ENCODE measurements around the gene HMGXB3. TPM values are rescaled to one million over a fixed set of nuclear protein-coding genes. Genes with fewer than 3 reads are reported as not detected.

HMGXB3 gene
- total RNA-seq, 1 experiment from 2014 or later: 43.8 TPM

GRCh38 chr5:150013931-150014330 is 13.4 kb downstream of the HMGXB3 start:
- H3K27ac Mint-ChIP-seq (ENCODE audit: unreplicated experiment): no peak overlapping the region
- TF ChIP-seq, protein P1, sequence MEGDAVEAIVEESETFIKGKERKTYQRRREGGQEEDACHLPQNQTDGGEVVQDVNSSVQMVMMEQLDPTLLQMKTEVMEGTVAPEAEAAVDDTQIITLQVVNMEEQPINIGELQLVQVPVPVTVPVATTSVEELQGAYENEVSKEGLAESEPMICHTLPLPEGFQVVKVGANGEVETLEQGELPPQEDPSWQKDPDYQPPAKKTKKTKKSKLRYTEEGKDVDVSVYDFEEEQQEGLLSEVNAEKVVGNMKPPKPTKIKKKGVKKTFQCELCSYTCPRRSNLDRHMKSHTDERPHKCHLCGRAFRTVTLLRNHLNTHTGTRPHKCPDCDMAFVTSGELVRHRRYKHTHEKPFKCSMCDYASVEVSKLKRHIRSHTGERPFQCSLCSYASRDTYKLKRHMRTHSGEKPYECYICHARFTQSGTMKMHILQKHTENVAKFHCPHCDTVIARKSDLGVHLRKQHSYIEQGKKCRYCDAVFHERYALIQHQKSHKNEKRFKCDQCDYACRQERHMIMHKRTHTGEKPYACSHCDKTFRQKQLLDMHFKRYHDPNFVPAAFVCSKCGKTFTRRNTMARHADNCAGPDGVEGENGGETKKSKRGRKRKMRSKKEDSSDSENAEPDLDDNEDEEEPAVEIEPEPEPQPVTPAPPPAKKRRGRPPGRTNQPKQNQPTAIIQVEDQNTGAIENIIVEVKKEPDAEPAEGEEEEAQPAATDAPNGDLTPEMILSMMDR (IDR thresholded peaks at IDR 0.05; ENCODE audit: insufficient read depth in 1 of 2, low read depth in 1 of 2, low read length in 1 of 2, severe bottlenecking in 1 of 2, unreplicated experiment in 1 of 2): no peak
- peaks cover 22% of the 10 kb centered on the region for H3K36me3 ChIP-seq (ENCODE audit: control insufficient read depth, insufficient read depth, low read length)
- H3K4me1 Mint-ChIP-seq (ENCODE audit: low read depth, unreplicated experiment): no peaks in the 10 kb centered on the region
- POLR2A ChIA-PET: no interaction called here
- peaks cover 12% of the 10 kb centered on the region for H3K9me3 Mint-ChIP-seq (ENCODE audit: unreplicated experiment)
- H3K4me3 Mint-ChIP-seq (ENCODE audit: unreplicated experiment): no peak overlapping the region
- no peaks in the 10 kb centered on the region for H3K27me3 Mint-ChIP-seq (ENCODE audit: insufficient read depth, unreplicated experiment)
- no TSS peak for BruUV-seq (replicated peaks)
- CTCF ChIA-PET: no interaction called here
- H3K9me3 ChIP-seq: peaks cover 15% of the 10 kb centered on the region; the same call in 1 of the 2 replicates
- no peaks in the 10 kb centered on the region for H3K27me3 ChIP-seq (replicated peaks; ENCODE audit: control insufficient read depth, insufficient read depth, low read length)
- no peak for DNase-seq
- H3K36me3 Mint-ChIP-seq (ENCODE audit: insufficient read depth, unreplicated experiment): peaks cover 92% of the 10 kb centered on the region
- H3K4me3 ChIP-seq (ENCODE audit: low read depth, low read length): no peak overlapping the region
- H3K4me1 ChIP-seq: no peaks in the 10 kb centered on the region
- intact Hi-C loops (cut with micrococcal nuclease; ENCODE audit: unreplicated experiment): no loop called here

DNA sequence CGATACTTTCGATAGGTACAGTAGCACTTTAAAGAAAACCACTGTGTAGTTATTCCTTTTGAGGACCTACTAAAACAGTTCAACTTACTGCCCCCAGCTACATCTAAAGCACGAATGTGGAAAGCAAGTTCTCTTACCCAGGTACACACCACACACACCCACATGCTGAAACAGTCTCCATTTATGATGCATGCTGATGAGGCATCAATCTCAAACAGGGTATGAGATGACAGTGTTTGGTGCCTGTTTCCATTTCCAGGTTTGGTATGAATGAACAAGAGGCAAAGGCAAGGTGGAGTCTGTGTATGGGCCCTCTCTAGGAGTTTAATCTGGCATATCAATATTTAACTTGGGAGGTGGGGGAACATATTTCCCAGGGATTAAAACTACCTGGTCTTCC is 13.9 kb downstream of the HMGXB3 start:
- POLR2A ChIA-PET: no interaction called here
- no peak for DNase-seq
- Mint-ChIP-seq H3K36me3 (ENCODE audit: insufficient read depth, unreplicated experiment) (peaks cover 94% of the 10 kb centered on the region), H3K9me3 (ENCODE audit: unreplicated experiment) (peaks cover 12% of the 10 kb centered on the region), H3K4me3 (ENCODE audit: unreplicated experiment) (no peak overlapping the region), H3K27ac (ENCODE audit: unreplicated experiment) (no peak overlapping the region), H3K4me1 (ENCODE audit: low read depth, unreplicated experiment) (no peaks in the 10 kb centered on the region), H3K27me3 (ENCODE audit: insufficient read depth, unreplicated experiment) (no peaks in the 10 kb centered on the region)
- TF ChIP-seq, protein P1 (IDR thresholded peaks at IDR 0.05; ENCODE audit: insufficient read depth in 1 of 2, low read depth in 1 of 2, low read length in 1 of 2, severe bottlenecking in 1 of 2, unreplicated experiment in 1 of 2): no peak
- no peaks in the 10 kb centered on the region for H3K27me3 ChIP-seq (replicated peaks; ENCODE audit: control insufficient read depth, insufficient read depth, low read length)
- intact Hi-C loops (cut with micrococcal nuclease; ENCODE audit: unreplicated experiment): no loop called here
- peaks cover 22% of the 10 kb centered on the region for H3K36me3 ChIP-seq (ENCODE audit: control insufficient read depth, insufficient read depth, low read length)
- H3K4me3 ChIP-seq (ENCODE audit: low read depth, low read length): no peak overlapping the region
- no peaks in the 10 kb centered on the region for H3K4me1 ChIP-seq
- H3K9me3 ChIP-seq: peaks cover 15% of the 10 kb centered on the region; the same call in 1 of the 2 replicates
- CTCF ChIA-PET: no interaction called here
- no TSS peak for BruUV-seq (replicated peaks)

DNA sequence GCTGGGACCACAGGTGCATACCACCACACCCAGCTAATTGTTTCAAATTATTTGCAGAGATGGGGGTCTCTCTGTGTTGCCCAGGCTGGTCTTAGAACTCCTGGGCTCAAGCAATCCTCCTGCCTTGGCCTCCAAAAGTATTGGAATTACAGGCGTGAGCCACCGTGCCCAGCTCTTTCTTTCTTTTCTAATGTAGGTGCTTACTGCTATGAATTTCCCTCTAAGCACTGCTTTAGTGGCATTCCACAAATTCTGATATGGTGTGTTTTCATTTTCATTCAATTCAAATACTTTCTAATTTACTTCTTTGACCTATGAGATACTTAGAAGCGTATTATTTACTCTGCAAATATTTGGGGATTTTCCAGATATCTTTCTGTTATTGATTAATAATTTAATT is 14.9 kb downstream of the HMGXB3 start:
- ChIA-PET CTCF (no interaction called here), POLR2A (no interaction called here)
- Histone ChIP-seq H3K27me3 (replicated peaks; ENCODE audit: control insufficient read depth, insufficient read depth, low read length) (no peaks in the 10 kb centered on the region), H3K4me3 (ENCODE audit: low read depth, low read length) (no peak overlapping the region), H3K4me1 (no peaks in the 10 kb centered on the region), H3K36me3 (ENCODE audit: control insufficient read depth, insufficient read depth, low read length) (peaks cover 18% of the 10 kb centered on the region), H3K9me3 (peaks cover 15% of the 10 kb centered on the region; the same call in 1 of the 2 replicates)
- no peaks in the 10 kb centered on the region for H3K27me3 Mint-ChIP-seq (ENCODE audit: insufficient read depth, unreplicated experiment)
- intact Hi-C loops (cut with micrococcal nuclease; ENCODE audit: unreplicated experiment): no loop called here
- no peak for DNase-seq
- peaks cover 94% of the 10 kb centered on the region for H3K36me3 Mint-ChIP-seq (ENCODE audit: insufficient read depth, unreplicated experiment)
- BruUV-seq (replicated peaks): no TSS peak
- TF ChIP-seq, protein P1 (IDR thresholded peaks at IDR 0.05; ENCODE audit: insufficient read depth in 1 of 2, low read depth in 1 of 2, low read length in 1 of 2, severe bottlenecking in 1 of 2, unreplicated experiment in 1 of 2): no peak
- H3K4me1 Mint-ChIP-seq (ENCODE audit: low read depth, unreplicated experiment): no peaks in the 10 kb centered on the region
- no peak overlapping the region for H3K27ac Mint-ChIP-seq (ENCODE audit: unreplicated experiment)
- no peak overlapping the region for H3K4me3 Mint-ChIP-seq (ENCODE audit: unreplicated experiment)
- H3K9me3 Mint-ChIP-seq (ENCODE audit: unreplicated experiment): peaks cover 12% of the 10 kb centered on the region
